ENCODE measurements around the gene ACTN4. TPM values are rescaled to one million over a fixed set of nuclear protein-coding genes. Genes with fewer than 3 reads are reported as not detected.
"Not testable (repeated sequence)": the region's sequence is repeated elsewhere in the genome, so short reads cannot be mapped to it uniquely, and the experiment has no call there.

Gene ACTN4
- total and polyA plus RNA-seq, 9 donors: 139 to 458 (median 299) TPM

- DNase-seq: no peak
- Histone ChIP-seq H3K9me3 (no peaks in the 10 kb centered on the region), H3K4me1 (ENCODE audit: insufficient read depth) (peaks cover 5% of the 10 kb centered on the region), H3K27me3 (no peaks in the 10 kb centered on the region), H3K36me3 (no peaks in the 10 kb centered on the region), H3K27ac (no peak overlapping the region), H3K4me3 (no peak overlapping the region)
- no peak for TF ChIP-seq EP300 (IDR thresholded peaks at IDR 0.05)
- no peak for TF ChIP-seq CTCF (IDR thresholded peaks at IDR 0.05)
- TF ChIP-seq POLR2A (IDR thresholded peaks at IDR 0.05): no peak
- WGBS, 3 donors: 84 to 88% (median 88%) methylated on average over 10 of the region's 10 CpGs
- intact Hi-C loops (cut with DNase I): no loop called here
Measured at GRCh38 chr19:38766276-38767047, 119.0 kb downstream of the ACTN4 start.

- WGBS, 3 donors: 11 to 16% (median 12%) methylated on average over 27 to 42 of the region's 42 CpGs
- H3K36me3 ChIP-seq: no peaks in the 10 kb centered on the region
- no peaks in the 10 kb centered on the region for H3K9me3 ChIP-seq
- no peaks in the 10 kb centered on the region for H3K27me3 ChIP-seq
- H3K27ac ChIP-seq: no peak overlapping the region
- no peak overlapping the region for H3K4me3 ChIP-seq
- no peak for TF ChIP-seq POLR2A (IDR thresholded peaks at IDR 0.05)
- no peak for TF ChIP-seq EP300 (IDR thresholded peaks at IDR 0.05)
- TF ChIP-seq CTCF (IDR thresholded peaks at IDR 0.05): peak; percentile 30 to 84 (median 80)
- intact Hi-C loops (cut with DNase I): no loop called here
- peak; percentile 75 to 90 (median 83) for DNase-seq
- H3K4me1 ChIP-seq (ENCODE audit: insufficient read depth): peaks cover 5% of the 10 kb centered on the region
Measured at GRCh38 chr19:38769635-38770211, 122.3 kb downstream of the ACTN4 start.

GRCh38 chr19:38770228-38770948, 122.9 kb downstream of the ACTN4 start:
- H3K4me3 ChIP-seq; H3K9me3 ChIP-seq; H3K27me3 ChIP-seq; H3K27ac ChIP-seq; H3K36me3 ChIP-seq; H3K4me1 ChIP-seq (ENCODE audit: insufficient read depth); intact Hi-C loops (cut with DNase I); DNase-seq: not testable (repeated sequence)
- WGBS, 3 donors: 5 to 7% (median 5%) methylated on average over 9 to 25 of the region's 58 CpGs

GRCh38 chr19:38770949-38771275, 123.5 kb downstream of the ACTN4 start:
- 12 to 14% methylated on average over 1 of the region's 22 CpGs; no CpG with 5 or more reads in 1 of the 3 donors for WGBS, 3 donors
- H3K4me1 ChIP-seq (ENCODE audit: insufficient read depth); H3K4me3 ChIP-seq; DNase-seq; H3K36me3 ChIP-seq; H3K9me3 ChIP-seq; H3K27me3 ChIP-seq; intact Hi-C loops (cut with DNase I); H3K27ac ChIP-seq: not testable (repeated sequence)

DNA sequence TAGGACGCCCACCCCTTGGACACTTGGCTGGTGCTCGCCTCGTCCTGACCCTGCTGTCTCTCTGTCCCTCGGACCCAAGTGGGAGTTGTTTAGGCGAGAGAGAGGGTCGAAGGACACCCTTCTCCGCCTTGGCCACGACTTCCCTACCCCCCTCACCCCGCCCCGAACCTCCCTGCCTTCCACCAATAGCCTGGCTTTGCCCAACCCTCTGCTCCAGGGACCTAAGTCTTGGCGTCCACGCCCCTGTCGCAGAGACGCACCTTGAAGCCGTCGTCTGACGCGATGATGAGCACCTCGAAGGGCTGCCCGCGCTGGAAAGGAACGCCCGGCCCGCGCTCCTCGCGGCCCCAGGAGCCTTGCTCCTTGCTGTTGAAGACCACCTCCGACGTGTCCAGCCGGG, 124.1 kb downstream of the ACTN4 start:
- DNase-seq; H3K36me3 ChIP-seq; intact Hi-C loops (cut with DNase I); H3K4me1 ChIP-seq (ENCODE audit: insufficient read depth); H3K27ac ChIP-seq; H3K9me3 ChIP-seq; H3K27me3 ChIP-seq; H3K4me3 ChIP-seq: not testable (repeated sequence)
- 27% methylated on average over 7 of the region's 30 CpGs; no CpG with 5 or more reads in 2 of the 3 donors for WGBS, 3 donors

Measured in ovary (tissue), 9 donors.